ENCODE measurements around the gene MTUS2.

GRCh38 chr13:28981530-28981929 is 161.4 kb downstream of the MTUS2 start:
- TF ChIP-seq LEF1 (IDR thresholded peaks at IDR 0.05; ENCODE audit: borderline replicate concordance) (no peak), PKNOX1 (IDR thresholded peaks at IDR 0.05) (no peak), FOXM1 (IDR thresholded peaks at IDR 0.05; ENCODE audit: borderline replicate concordance) (no peak), ELF4 (IDR thresholded peaks at IDR 0.05) (no peak), TARDBP (IDR thresholded peaks at IDR 0.05) (no peak), SP1 (IDR thresholded peaks at IDR 0.05) (no peak), FOXK2 (IDR thresholded peaks at IDR 0.05) (no peak), HDGF (IDR thresholded peaks at IDR 0.05; ENCODE audit: borderline replicate concordance) (no peak), ZNF384 (IDR thresholded peaks at IDR 0.05) (no peak), ARNT (IDR thresholded peaks at IDR 0.05) (no peak), FOXA1 (IDR thresholded peaks at IDR 0.05) (no peak), SUZ12 (IDR thresholded peaks at IDR 0.05) (no peak), NFRKB (IDR thresholded peaks at IDR 0.05) (no peak)

Data from HEK293T (cell line).